Astrocyte of the spinal cord (primary cell): Measurements from ENCODE around the gene GRM4.
A peak's percentile ranks its signal among the peaks of the same experiment; 100 is the strongest.

Experiments
- DNase-seq: peaks from one replicate; pipeline ENCODE4 v3.0.0; 2011; ENCODE audit warnings: low read depth, low spot score
- H3K4me3 ChIP-seq: 2 replicates; pipeline ENCODE4 v1.5.1; 2011; ENCODE audit warnings: low read depth, mild to moderate bottlenecking, low read length, moderate library complexity
- in situ Hi-C: cut with HindIII; loops from 2 replicates; pipeline ENCODE4 v1.10.0; 2017; ENCODE audit warnings: low sequenced_read_pairs
- TF ChIP-seq, protein P1 (sequence below): IDR thresholded peaks from 2 replicates; pipeline ENCODE4 v1.5.1; 2012; ENCODE audit warnings: low read depth, mild to moderate bottlenecking, low read length, inconsistent platforms

Gene GRM4

DNA sequence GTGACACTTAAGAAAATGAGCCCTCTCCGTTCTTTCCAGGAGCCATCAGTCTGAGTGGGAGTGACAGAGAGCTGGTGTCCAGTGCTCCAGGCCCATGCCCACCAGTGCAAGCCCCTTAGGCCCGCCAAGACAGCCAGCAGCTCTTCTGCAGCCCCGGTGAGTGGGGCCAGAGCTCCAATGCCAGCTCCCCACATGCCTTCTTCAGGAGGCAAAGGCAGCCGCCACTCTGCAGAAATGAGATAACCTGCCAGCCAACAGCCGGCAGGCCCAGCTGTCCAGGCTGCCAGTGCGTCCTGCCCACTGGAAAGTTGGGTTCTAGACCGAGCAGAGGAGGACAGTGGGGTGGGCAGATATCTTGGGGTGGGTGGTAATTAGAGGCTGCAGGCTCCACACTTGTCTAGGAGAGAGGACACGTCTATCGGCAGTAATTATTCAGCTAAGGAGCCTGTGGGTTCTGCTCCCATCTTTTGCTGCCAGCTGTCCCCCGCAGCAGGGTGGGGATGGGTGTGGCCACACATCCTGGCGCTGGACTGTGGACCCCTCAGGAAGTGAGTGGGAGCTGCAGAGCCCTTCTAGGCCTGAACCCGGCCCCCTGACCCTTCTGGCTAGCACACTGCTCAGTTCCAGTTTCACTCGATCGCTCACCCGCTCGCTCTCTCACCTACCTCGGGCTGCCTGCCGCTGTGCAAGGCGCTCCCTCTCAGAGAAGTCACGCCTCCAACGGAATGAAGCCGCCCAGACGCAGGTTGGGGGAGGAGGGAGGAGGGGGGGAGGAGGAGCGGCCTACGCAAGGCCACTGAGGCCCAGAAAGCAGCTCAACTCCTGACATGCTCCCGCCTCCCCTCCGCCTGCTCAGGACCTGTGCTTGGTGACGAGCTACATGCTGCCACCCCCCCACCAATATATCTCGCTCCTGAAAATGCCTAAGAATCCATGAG lies 3.6 kb downstream of the GRM4 start:
- no peak overlapping the region for H3K4me3 ChIP-seq
- DNase-seq, result no peak
- TF ChIP-seq, protein P1, sequence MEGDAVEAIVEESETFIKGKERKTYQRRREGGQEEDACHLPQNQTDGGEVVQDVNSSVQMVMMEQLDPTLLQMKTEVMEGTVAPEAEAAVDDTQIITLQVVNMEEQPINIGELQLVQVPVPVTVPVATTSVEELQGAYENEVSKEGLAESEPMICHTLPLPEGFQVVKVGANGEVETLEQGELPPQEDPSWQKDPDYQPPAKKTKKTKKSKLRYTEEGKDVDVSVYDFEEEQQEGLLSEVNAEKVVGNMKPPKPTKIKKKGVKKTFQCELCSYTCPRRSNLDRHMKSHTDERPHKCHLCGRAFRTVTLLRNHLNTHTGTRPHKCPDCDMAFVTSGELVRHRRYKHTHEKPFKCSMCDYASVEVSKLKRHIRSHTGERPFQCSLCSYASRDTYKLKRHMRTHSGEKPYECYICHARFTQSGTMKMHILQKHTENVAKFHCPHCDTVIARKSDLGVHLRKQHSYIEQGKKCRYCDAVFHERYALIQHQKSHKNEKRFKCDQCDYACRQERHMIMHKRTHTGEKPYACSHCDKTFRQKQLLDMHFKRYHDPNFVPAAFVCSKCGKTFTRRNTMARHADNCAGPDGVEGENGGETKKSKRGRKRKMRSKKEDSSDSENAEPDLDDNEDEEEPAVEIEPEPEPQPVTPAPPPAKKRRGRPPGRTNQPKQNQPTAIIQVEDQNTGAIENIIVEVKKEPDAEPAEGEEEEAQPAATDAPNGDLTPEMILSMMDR, result no peak
- in situ Hi-C loops, result no loop called here

DNA sequence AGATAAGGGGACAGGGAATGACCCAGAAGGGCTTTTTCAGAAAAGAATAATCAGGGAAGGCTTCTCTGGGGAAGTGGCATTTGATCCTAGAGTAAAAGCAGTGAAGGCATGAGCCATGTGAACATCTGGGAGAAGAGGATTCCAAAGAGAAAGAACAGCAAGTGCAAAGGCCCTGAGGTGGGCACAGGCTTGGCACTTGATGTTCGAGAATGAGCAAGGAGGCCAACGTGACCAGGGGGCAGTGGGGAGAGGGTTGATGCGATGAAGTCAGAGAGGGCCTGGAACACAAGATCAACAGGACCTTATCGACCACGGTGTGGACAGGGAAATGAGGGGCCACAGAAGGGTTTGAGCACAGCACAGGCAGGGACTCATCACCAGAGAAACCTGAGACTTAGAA lies 5.8 kb downstream of the GRM4 start:
- DNase-seq, result no peak
- no peak overlapping the region for H3K4me3 ChIP-seq
- in situ Hi-C loops, result no loop called here
- TF ChIP-seq, protein P1, result no peak

DNA sequence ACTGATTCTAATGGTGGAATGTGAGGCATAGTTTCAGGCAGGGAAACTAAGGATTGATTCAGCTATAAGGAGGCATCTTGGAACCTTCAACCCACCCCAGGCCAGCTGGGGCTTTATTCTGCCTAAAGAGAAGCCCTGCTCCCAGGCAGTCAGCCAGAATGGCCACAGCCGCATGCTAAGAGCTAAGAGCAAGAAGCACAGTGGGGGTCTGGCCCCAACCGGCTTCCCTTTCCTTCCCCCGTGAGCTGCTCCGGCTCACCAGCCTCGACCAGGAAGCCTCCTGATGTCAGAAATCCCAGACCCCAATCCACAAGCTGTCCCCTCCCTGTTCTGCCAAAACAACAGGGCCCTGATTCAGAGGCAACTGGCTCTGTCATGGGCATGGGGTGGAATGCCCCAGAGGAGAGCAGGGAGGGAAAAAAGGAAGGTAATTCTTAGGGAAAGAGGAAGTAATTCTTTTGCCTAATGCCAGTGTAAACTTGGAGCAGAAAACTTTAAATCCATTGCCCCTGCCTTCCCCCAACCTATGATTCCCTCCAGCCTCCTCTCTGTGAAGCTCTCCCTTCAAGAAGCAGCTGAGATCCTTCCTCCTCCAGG lies 6.9 kb downstream of the GRM4 start:
- in situ Hi-C loops, result no loop called here
- TF ChIP-seq, protein P1, result no peak
- DNase-seq, result no peak
- H3K4me3 ChIP-seq, result no peak overlapping the region

DNA sequence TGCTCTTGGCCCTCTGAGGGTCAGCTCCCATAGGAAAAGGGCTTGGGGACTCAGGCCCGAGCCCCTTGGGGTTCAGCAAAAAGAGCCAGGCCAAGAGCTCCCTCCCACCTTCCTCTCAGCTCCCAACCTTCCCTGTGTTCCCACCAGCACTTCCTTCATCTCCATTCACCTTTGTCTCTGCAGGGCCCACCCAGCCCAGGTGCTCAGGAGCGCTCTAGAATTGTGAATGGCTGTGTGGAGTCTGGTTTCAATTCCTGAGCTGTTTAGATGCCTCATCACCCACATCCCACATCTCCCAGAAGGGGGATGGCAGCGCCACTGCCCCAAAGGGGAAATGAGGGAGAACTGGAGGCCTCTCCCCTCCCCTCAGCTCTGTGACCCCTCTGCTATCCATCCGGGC lies 7.7 kb downstream of the GRM4 start:
- TF ChIP-seq, protein P1, result no peak
- DNase-seq, result no peak
- in situ Hi-C loops, result no loop called here
- H3K4me3 ChIP-seq, result no peak overlapping the region

DNA sequence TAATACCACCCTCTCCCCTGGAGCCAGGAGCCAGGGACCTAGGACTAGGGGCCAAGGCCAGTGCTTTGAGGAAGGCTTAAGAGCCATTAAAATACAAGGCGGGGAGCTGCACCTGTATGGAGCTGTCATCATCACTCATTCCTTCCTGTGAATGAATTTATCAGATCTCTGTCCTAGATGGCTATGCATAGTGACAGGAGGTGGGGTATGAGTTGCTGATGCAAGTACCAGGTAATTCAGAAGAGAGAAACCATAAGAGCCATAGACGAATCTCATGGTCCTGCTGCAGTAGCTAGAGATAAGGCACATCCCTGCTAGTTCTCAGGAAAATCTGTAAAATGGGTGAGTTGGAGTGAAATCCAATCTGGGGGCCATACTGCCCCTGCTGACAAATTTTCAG lies 10.3 kb downstream of the GRM4 start:
- TF ChIP-seq, protein P1, result no peak
- in situ Hi-C loops, result no loop called here
- no peak overlapping the region for H3K4me3 ChIP-seq
- no peak for DNase-seq

DNA sequence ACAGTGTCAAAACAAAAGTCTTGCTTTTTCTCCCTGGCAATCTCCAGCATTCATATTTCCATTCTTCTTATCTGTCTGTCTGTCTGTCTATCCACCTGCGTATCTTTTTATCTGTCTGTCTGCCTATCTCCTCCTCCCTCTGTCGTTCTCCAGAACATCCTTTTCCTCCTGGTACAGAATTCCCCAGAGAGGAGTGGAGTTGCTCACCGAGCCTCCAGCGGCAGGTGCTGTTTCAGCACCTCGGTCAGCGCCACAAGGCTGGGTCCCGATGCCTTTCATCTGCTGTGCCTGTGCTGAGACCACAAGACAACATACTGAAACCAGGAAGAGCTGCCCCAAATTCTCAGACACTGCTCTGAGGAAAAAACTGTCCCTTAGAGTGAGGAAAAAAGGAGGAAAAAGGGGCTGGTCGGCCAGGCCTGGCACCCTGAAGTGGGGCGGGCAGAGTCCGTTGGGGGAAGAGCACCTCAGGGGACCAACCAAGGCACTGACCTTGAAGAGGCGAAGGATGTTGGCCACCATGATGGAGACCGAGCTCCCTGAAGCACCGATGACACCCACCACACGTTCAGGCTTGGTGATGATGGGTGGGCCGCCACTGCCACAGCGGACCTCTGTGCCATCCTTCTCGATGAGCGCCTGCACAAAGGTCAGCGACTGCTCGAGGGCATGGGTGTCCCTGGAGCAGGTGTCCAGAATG lies 13.3 kb downstream of the GRM4 start:
- TF ChIP-seq, protein P1, result no peak
- peak; percentile 32 for DNase-seq
- H3K4me3 ChIP-seq, result no peak overlapping the region
- in situ Hi-C loops, result no loop called here
